ENCODE results near the gene FAAP20. TPM values are rescaled to one million over a fixed set of nuclear protein-coding genes. Genes with fewer than 3 reads are reported as not detected.

The FAAP20 gene
- total and polyA plus RNA-seq, 9 of the 15 experiments (the other 6 are each of a cell fraction or from before 2014, with no cell fraction given): 0.58 to 143 (median 9.9) TPM

DNA sequence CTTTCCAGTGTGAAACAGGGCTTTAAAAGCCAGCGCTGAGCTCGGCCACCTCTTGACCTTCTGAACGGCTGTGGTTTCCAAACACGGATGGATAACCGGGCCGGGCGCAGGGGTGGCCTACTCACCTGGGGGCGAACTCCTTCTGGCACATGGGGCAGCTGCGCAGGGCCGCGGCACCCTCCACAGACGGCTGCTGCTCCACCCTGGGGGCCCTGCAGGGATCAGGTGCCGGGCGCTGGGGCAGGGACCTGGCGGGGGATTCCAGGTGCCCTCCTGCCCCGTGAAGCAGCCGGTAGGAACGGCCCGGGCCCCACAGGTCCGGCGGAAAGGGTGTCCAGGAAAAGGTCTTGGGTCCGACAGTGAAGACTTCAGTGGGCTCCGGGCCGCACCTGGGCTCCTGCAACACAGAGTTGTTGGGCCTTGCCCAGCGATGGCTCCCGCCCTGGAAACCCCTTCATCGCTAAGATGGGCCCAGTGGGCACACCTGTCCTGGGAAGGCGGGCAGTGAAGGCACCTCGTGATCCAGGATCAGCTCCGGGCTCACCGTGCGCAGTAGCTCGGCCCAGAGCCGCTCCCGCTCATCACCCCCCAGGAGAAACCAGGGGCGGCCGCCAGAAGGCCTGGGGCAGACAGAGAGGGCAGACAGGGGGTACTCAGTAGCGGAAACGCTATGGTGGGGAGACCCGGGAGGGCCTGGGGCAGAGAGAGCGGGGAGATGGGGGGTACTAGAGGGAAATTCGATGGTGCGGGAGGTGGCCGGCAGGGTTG, 874 bp downstream of the FAAP20 start (continued):
- TF ChIP-seq, protein P1, sequence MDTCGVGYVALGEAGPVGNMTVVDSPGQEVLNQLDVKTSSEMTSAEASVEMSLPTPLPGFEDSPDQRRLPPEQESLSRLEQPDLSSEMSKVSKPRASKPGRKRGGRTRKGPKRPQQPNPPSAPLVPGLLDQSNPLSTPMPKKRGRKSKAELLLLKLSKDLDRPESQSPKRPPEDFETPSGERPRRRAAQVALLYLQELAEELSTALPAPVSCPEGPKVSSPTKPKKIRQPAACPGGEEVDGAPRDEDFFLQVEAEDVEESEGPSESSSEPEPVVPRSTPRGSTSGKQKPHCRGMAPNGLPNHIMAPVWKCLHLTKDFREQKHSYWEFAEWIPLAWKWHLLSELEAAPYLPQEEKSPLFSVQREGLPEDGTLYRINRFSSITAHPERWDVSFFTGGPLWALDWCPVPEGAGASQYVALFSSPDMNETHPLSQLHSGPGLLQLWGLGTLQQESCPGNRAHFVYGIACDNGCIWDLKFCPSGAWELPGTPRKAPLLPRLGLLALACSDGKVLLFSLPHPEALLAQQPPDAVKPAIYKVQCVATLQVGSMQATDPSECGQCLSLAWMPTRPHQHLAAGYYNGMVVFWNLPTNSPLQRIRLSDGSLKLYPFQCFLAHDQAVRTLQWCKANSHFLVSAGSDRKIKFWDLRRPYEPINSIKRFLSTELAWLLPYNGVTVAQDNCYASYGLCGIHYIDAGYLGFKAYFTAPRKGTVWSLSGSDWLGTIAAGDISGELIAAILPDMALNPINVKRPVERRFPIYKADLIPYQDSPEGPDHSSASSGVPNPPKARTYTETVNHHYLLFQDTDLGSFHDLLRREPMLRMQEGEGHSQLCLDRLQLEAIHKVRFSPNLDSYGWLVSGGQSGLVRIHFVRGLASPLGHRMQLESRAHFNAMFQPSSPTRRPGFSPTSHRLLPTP (IDR thresholded peaks at IDR 0.05; ENCODE audit: borderline replicate concordance, extremely low read depth, insufficient read length): no peak
- TF ChIP-seq, protein P2, sequence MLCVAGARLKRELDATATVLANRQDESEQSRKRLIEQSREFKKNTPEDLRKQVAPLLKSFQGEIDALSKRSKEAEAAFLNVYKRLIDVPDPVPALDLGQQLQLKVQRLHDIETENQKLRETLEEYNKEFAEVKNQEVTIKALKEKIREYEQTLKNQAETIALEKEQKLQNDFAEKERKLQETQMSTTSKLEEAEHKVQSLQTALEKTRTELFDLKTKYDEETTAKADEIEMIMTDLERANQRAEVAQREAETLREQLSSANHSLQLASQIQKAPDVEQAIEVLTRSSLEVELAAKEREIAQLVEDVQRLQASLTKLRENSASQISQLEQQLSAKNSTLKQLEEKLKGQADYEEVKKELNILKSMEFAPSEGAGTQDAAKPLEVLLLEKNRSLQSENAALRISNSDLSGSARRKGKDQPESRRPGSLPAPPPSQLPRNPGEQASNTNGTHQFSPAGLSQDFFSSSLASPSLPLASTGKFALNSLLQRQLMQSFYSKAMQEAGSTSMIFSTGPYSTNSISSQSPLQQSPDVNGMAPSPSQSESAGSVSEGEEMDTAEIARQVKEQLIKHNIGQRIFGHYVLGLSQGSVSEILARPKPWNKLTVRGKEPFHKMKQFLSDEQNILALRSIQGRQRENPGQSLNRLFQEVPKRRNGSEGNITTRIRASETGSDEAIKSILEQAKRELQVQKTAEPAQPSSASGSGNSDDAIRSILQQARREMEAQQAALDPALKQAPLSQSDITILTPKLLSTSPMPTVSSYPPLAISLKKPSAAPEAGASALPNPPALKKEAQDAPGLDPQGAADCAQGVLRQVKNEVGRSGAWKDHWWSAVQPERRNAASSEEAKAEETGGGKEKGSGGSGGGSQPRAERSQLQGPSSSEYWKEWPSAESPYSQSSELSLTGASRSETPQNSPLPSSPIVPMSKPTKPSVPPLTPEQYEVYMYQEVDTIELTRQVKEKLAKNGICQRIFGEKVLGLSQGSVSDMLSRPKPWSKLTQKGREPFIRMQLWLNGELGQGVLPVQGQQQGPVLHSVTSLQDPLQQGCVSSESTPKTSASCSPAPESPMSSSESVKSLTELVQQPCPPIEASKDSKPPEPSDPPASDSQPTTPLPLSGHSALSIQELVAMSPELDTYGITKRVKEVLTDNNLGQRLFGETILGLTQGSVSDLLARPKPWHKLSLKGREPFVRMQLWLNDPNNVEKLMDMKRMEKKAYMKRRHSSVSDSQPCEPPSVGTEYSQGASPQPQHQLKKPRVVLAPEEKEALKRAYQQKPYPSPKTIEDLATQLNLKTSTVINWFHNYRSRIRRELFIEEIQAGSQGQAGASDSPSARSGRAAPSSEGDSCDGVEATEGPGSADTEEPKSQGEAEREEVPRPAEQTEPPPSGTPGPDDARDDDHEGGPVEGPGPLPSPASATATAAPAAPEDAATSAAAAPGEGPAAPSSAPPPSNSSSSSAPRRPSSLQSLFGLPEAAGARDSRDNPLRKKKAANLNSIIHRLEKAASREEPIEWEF (CRISPR knock-in tag; IDR thresholded peaks at IDR 0.05): no peak
- TF ChIP-seq STAG1 (CRISPR knock-in tag; IDR thresholded peaks at IDR 0.05; ENCODE audit: borderline replicate concordance) (peak; percentile 20; the same call in 1 of the 2 replicates), PPARD (CRISPR knock-in tag; IDR thresholded peaks at IDR 0.05) (no peak), XRCC5 (IDR thresholded peaks at IDR 0.05; ENCODE audit: low read depth, low read length) (no peak), NFIX (CRISPR knock-in tag; IDR thresholded peaks at IDR 0.05; ENCODE audit: low read depth) (no peak), SMAD3 (CRISPR knock-in tag; conservative IDR thresholded peaks at IDR 0.05) (no peak), ATF7 (IDR thresholded peaks at IDR 0.05) (no peak), TAF7 (tag; IDR thresholded peaks at IDR 0.05) (no peak), ZBTB7A (IDR thresholded peaks at IDR 0.05; ENCODE audit: borderline replicate concordance, control insufficient read depth, low read depth, low read length) (peak; percentile 67; the same call in 1 of the 2 replicates)
- TF ChIP-seq, protein P3, sequence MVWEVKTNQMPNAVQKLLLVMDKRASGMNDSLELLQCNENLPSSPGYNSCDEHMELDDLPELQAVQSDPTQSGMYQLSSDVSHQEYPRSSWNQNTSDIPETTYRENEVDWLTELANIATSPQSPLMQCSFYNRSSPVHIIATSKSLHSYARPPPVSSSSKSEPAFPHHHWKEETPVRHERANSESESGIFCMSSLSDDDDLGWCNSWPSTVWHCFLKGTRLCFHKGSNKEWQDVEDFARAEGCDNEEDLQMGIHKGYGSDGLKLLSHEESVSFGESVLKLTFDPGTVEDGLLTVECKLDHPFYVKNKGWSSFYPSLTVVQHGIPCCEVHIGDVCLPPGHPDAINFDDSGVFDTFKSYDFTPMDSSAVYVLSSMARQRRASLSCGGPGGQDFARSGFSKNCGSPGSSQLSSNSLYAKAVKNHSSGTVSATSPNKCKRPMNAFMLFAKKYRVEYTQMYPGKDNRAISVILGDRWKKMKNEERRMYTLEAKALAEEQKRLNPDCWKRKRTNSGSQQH (CRISPR knock-in tag; IDR thresholded peaks at IDR 0.05): no peak
- TF ChIP-seq, protein P4, sequence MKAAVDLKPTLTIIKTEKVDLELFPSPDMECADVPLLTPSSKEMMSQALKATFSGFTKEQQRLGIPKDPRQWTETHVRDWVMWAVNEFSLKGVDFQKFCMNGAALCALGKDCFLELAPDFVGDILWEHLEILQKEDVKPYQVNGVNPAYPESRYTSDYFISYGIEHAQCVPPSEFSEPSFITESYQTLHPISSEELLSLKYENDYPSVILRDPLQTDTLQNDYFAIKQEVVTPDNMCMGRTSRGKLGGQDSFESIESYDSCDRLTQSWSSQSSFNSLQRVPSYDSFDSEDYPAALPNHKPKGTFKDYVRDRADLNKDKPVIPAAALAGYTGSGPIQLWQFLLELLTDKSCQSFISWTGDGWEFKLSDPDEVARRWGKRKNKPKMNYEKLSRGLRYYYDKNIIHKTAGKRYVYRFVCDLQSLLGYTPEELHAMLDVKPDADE (conservative IDR thresholded peaks at IDR 0.05; ENCODE audit: control insufficient read depth, low read depth, low read length): no peak
